ENCODE results near the gene CAPN11.

CAPN11 gene

DNA sequence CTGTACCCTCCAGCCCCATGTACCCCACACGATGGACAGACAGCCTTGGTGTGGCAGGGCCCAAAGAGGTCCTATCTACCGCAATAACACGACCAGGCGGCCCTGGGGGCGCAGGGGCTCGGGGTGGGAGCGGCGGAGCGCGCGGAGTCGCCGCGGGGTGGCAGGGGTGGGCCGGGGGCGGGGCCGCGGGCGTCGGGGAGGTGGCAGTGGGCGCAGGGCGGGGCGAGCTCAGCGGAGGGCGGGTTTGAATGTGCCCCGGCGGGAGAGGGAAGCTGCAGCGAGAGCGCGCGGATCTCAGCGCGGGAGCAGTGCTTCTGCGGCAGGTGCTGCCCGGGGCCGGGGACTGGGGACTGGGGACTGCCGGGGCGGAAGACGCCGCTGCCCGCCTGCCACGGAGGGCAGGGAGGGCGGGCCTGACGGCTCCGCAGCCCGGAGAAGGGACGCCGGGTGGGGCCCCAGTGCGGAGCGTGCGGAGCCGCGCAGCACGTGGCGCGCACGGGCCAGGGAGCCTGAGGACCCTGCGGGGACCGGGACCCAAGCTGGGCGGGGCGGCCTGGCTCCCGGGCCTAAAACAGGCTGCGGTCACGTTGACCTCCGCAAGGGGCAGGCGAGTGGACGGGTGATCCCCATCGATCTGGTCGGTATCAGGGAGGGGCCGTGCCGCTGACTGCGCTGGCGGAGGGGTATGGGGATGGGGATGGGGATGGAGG lies 64.9 kb downstream of the CAPN11 start, which contains the start of gene SLC29A1:
TSS of gene SLC29A1 (plus strand) at position 277 of the 710 bp plus-strand sequence. CDS start 3,719 bp downstream, outside the sequence.
- peaks cover 14% of the 10 kb centered on the region for H3K4me1 ChIP-seq
- TF ChIP-seq, protein P1, sequence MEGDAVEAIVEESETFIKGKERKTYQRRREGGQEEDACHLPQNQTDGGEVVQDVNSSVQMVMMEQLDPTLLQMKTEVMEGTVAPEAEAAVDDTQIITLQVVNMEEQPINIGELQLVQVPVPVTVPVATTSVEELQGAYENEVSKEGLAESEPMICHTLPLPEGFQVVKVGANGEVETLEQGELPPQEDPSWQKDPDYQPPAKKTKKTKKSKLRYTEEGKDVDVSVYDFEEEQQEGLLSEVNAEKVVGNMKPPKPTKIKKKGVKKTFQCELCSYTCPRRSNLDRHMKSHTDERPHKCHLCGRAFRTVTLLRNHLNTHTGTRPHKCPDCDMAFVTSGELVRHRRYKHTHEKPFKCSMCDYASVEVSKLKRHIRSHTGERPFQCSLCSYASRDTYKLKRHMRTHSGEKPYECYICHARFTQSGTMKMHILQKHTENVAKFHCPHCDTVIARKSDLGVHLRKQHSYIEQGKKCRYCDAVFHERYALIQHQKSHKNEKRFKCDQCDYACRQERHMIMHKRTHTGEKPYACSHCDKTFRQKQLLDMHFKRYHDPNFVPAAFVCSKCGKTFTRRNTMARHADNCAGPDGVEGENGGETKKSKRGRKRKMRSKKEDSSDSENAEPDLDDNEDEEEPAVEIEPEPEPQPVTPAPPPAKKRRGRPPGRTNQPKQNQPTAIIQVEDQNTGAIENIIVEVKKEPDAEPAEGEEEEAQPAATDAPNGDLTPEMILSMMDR (IDR thresholded peaks at IDR 0.05), result peak; percentile 28
- no peak within 1 kb of the TSS for H3K9ac ChIP-seq
- H3K27ac ChIP-seq, result peak within 1 kb of the TSS; percentile 6
- H3K79me2 ChIP-seq, result no peaks in the 10 kb centered on the region
- H2AFZ ChIP-seq, result peak within 1 kb of the TSS; percentile 80
- H3K4me3 ChIP-seq (ENCODE audit: low read depth, low read length), result peak within 1 kb of the TSS; percentile 37
- H3K36me3 ChIP-seq (ENCODE audit: control insufficient read depth, insufficient read depth, low read length), result no peaks in the 10 kb centered on the region
- no peaks in the 10 kb centered on the region for H3K27me3 ChIP-seq (ENCODE audit: control insufficient read depth, insufficient read depth, low read length)
- H3K4me2 ChIP-seq (ENCODE audit: low read length), result peak within 1 kb of the TSS; percentile 88
- no peaks in the 10 kb centered on the region for H3K9me3 ChIP-seq (ENCODE audit: control insufficient read depth, low read length)

DNA sequence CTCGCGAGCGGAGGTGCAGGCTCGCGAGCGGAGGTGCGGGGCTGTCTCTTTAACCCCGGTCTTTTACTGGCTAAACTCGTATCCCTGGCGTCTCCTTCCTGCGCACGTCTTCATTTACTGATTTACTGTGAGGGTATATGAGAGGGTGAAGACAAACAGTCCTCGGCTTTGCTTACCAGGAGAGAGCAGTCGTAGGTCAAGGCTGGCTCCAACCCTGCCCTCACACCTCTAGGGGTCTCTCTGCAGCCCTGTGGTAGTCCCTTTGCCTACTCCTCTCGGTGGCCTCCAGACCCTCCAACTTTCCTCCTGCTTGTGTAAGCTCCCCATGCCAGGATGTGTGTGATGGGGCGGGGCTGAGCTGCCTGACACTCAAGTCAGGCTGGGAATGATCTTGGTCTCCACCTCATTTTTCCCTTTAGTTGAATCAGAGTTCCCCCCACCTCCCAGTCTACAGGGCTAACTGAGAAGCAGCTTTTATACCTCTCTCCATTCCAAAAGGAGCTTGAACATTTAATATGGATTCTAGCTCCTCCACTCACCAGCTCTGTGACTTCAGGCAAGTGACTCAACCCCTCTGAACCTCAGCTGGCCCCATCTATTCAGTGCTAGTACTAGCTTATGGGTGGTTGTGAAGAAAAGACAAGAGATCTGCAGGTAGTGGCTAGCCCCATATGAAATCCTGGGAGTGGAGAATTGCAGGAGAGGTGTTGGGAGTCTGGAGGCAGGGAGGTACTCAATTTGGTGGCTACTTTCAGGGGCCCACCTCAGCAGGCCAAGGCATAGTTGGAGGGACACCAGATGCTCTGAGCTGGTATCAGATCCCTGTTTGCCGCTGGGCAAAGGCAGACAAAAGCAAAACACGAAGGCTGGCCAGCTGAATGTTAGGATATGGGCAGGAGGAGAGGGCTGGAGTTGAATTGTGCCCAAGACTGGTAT lies 65.7 kb downstream of the CAPN11 start:
- no peak overlapping the region for H3K27ac ChIP-seq
- H3K4me1 ChIP-seq, result peaks cover 14% of the 10 kb centered on the region
- H2AFZ ChIP-seq, result peak overlapping the region; percentile 80
- no peaks in the 10 kb centered on the region for H3K9me3 ChIP-seq (ENCODE audit: control insufficient read depth, low read length)
- H3K36me3 ChIP-seq (ENCODE audit: control insufficient read depth, insufficient read depth, low read length), result no peaks in the 10 kb centered on the region
- peak overlapping the region; percentile 37 for H3K4me3 ChIP-seq (ENCODE audit: low read depth, low read length)
- H3K27me3 ChIP-seq (ENCODE audit: control insufficient read depth, insufficient read depth, low read length), result no peaks in the 10 kb centered on the region
- H3K4me2 ChIP-seq (ENCODE audit: low read length), result peak overlapping the region; percentile 88
- H3K9ac ChIP-seq, result no peak overlapping the region
- H3K79me2 ChIP-seq, result no peaks in the 10 kb centered on the region
- TF ChIP-seq, protein P1 (IDR thresholded peaks at IDR 0.05), result no peak

DNA sequence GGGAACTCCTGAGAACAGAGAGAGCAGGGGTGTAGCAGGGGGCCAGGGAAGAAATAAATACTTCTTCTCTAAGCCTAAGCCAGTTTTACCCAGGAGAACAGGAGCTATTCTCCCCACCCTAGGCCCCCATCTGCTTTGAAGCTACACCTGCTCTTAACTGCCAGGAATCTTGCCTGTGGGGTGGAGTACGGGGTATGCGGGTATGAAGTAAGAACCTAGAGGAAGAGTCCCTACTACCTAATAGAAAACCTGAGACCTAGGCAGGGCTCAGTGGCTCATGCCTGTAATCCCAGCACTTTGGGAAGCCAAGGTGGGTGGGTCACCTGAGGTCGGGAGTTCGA lies 66.3 kb downstream of the CAPN11 start:
- no peaks in the 10 kb centered on the region for H3K27me3 ChIP-seq (ENCODE audit: control insufficient read depth, insufficient read depth, low read length)
- no peak overlapping the region for H3K4me2 ChIP-seq (ENCODE audit: low read length)
- H3K4me1 ChIP-seq, result peaks cover 12% of the 10 kb centered on the region
- no peaks in the 10 kb centered on the region for H3K9me3 ChIP-seq (ENCODE audit: control insufficient read depth, low read length)
- H3K9ac ChIP-seq, result no peak overlapping the region
- H3K36me3 ChIP-seq (ENCODE audit: control insufficient read depth, insufficient read depth, low read length), result no peaks in the 10 kb centered on the region
- no peak overlapping the region for H3K4me3 ChIP-seq (ENCODE audit: low read depth, low read length)
- H3K27ac ChIP-seq, result no peak overlapping the region
- H2AFZ ChIP-seq, result no peak overlapping the region
- TF ChIP-seq, protein P1 (IDR thresholded peaks at IDR 0.05), result no peak
- H3K79me2 ChIP-seq, result no peaks in the 10 kb centered on the region

DNA sequence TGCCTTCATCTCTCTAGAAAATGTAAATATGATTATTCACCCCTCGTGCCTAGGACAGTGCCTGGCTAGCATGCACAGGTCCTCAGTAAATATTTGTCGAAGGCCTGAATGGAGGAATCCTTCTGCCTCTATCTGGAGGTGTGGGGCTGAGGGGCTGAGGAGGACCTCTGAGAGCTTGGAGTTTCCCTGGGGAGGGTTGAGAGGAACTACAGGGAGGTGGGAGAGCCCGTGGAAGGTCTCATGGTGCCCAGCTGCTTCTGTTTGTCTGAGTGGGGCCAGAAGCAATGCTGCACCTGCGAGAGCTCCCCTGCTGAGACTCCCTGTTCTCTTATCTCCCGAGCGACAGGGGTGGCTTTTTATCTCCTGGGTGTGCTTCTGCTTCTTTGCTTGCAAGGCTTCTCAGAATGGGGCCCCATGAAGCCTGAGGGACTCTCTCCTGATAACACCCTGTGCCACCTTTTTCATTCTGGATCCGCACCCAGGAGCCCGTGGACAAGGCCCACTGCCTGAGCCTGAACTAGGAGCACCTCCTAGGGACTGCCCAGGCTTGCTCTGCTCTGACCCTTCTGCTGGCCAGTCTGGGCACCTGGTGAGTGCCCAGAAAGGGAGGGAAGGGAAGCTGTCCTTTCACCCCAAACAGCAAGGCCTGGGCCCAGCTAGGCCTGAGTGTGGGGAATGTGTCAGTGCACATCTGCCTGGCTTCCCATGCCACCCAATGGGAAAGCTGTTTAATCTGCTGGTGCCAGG lies 67.1 kb downstream of the CAPN11 start:
- Histone ChIP-seq H3K4me2 (ENCODE audit: low read length) (no peak overlapping the region), H3K4me1 (peaks cover 12% of the 10 kb centered on the region), H3K4me3 (ENCODE audit: low read depth, low read length) (no peak overlapping the region), H2AFZ (no peak overlapping the region), H3K27me3 (ENCODE audit: control insufficient read depth, insufficient read depth, low read length) (no peaks in the 10 kb centered on the region), H3K27ac (no peak overlapping the region), H3K79me2 (no peaks in the 10 kb centered on the region), H3K36me3 (ENCODE audit: control insufficient read depth, insufficient read depth, low read length) (no peaks in the 10 kb centered on the region), H3K9ac (no peak overlapping the region), H3K9me3 (ENCODE audit: control insufficient read depth, low read length) (no peaks in the 10 kb centered on the region)
- TF ChIP-seq, protein P1 (IDR thresholded peaks at IDR 0.05), result no peak

Measured in parathyroid adenoma (tissue), 2 donors.